WTC11 (cell line): Measurements from ENCODE around the gene RNF2. TPM values are rescaled to one million over a fixed set of nuclear protein-coding genes. Genes with fewer than 3 reads are reported as not detected.

Source experiments
- ATAC-seq: fragments of 200-7000 bp; cut with Tn5 transposase; 2 replicates; pipeline ENCODE4 v1.10.0; 2021; ENCODE audit warnings: mild to moderate bottlenecking, moderate library complexity
- CTCF ChIA-PET: fragments of 300-600 bp; sonication (Branson Sonifier 250); formaldehyde crosslinking; loops from one replicate; lab custom pipeline; 2021; ENCODE audit warnings: antibody characterized with exemption; lab: Charles Lee
- POLR2A ChIA-PET: fragments of 350-600 bp; sonication (Branson Sonifier 250); formaldehyde crosslinking; loops from one replicate; lab custom pipeline; 2021; ENCODE audit warnings: antibody characterized with exemption; lab: Charles Lee
- DNase-seq: peaks from one replicate; pipeline ENCODE4 v3.0.0; 2021; ENCODE audit warnings: low spot score
- H3K27ac Mint-ChIP-seq: 2 replicates; pipeline ENCODE4 v1.8.0; 2021; ENCODE audit warnings: mixed read lengths
- H3K27me3 Mint-ChIP-seq: 2 replicates; pipeline ENCODE4 v1.8.0; 2021; ENCODE audit warnings: low read depth, mild to moderate bottlenecking, moderate library complexity, mixed read lengths
- H3K36me3 Mint-ChIP-seq: 2 replicates; pipeline ENCODE4 v1.8.0; 2021; ENCODE audit warnings: mixed read lengths
- H3K4me1 Mint-ChIP-seq: 2 replicates; pipeline ENCODE4 v1.8.0; 2022; ENCODE audit warnings: mixed read lengths
- H3K4me3 Mint-ChIP-seq: 2 replicates; pipeline ENCODE4 v1.8.0; 2021; ENCODE audit warnings: mild to moderate bottlenecking, moderate library complexity, mixed read lengths
- H3K9me3 Mint-ChIP-seq: 2 replicates; pipeline ENCODE4 v1.8.0; 2021; ENCODE audit warnings: mixed read lengths
- HMGA2 ChIP-seq: fragments of 250-450 bp; sonication (Bioruptor Pico); IDR thresholded peaks from 2 replicates; pipeline ENCODE4 v1.4.0; 2021; ENCODE audit warnings: mild to moderate bottlenecking, moderate library complexity
- IRF2 ChIP-seq: sonication (generic); formaldehyde crosslinking; IDR thresholded peaks from 2 replicates; pipeline ENCODE4 v1.8.0; 2022; ENCODE audit warnings: low read depth, missing genetic modification reagents, borderline replicate concordance
- JAZF1 ChIP-seq: fragments of 250-450 bp; sonication (Bioruptor Pico); IDR thresholded peaks from 2 replicates; pipeline ENCODE4 v1.9.0; 2021; ENCODE audit warnings: moderate library complexity, mild to moderate bottlenecking, inconsistent platforms
- NFE2L1 ChIP-seq: sonication (generic); formaldehyde crosslinking; IDR thresholded peaks from 2 replicates; pipeline ENCODE4 v1.8.1; 2023; ENCODE audit warnings: missing genetic modification reagents
- NR1H2 ChIP-seq: sonication (generic); formaldehyde crosslinking; IDR thresholded peaks from 2 replicates; pipeline ENCODE4 v1.9.0; 2021; ENCODE audit warnings: mild to moderate bottlenecking, moderate library complexity, missing genetic modification reagents
- NR2C2 ChIP-seq: sonication (generic); formaldehyde crosslinking; IDR thresholded peaks from 2 replicates; pipeline ENCODE4 v1.8.0; 2022; ENCODE audit warnings: mild to moderate bottlenecking, missing genetic modification reagents
- SP1 ChIP-seq: sonication (generic); formaldehyde crosslinking; conservative IDR thresholded peaks from 2 replicates; pipeline ENCODE4 v1.8.1; 2022; ENCODE audit warnings: missing genetic modification reagents
- TEAD4 ChIP-seq: sonication (generic); formaldehyde crosslinking; IDR thresholded peaks from 2 replicates; pipeline ENCODE4 v1.8.0; 2022; ENCODE audit warnings: mild to moderate bottlenecking, missing genetic modification reagents
- ZNF423 ChIP-seq: fragments of 250-450 bp; sonication (Bioruptor Pico); IDR thresholded peaks from 2 replicates; pipeline ENCODE4 v2.1.2; 2022; ENCODE audit warnings: mild to moderate bottlenecking, moderate library complexity
- total RNA-seq: library from RNA; stranded (reverse); gene quantifications from 3 replicates; pipeline ENCODE4 v1.2.3, GENCODE V29; 2021
- TF ChIP-seq, protein P1 (sequence below): fragments of 200-600 bp; IDR thresholded peaks from 2 replicates; pipeline ENCODE4 v1.8.0; 2022; ENCODE audit warnings: antibody characterized with exemption
- TF ChIP-seq, protein P2 (sequence below): sonication (generic); formaldehyde crosslinking; IDR thresholded peaks from 2 replicates; pipeline ENCODE4 v1.8.1; 2023; ENCODE audit warnings: mild to moderate bottlenecking, missing genetic modification reagents
- TF ChIP-seq, protein P3 (sequence below): fragments of 250-450 bp; sonication (Bioruptor Pico); IDR thresholded peaks from 2 replicates; pipeline ENCODE4 v1.8.0; 2021; ENCODE audit warnings: mild to moderate bottlenecking
- TF ChIP-seq, protein P4 (sequence below): sonication (generic); formaldehyde crosslinking; IDR thresholded peaks from 2 replicates; pipeline ENCODE4 v1.8.1; 2022; ENCODE audit warnings: missing genetic modification reagents, borderline replicate concordance
- TF ChIP-seq, protein P5 (sequence below): sonication (generic); formaldehyde crosslinking; IDR thresholded peaks from 2 replicates; pipeline ENCODE4 v1.8.1; 2023; ENCODE audit warnings: mild to moderate bottlenecking, missing genetic modification reagents, borderline replicate concordance
- TF ChIP-seq, protein P6 (sequence below): sonication (generic); formaldehyde crosslinking; IDR thresholded peaks from 2 replicates; pipeline ENCODE4 v1.8.1; 2023; ENCODE audit warnings: mild to moderate bottlenecking, missing genetic modification reagents, moderate library complexity
- TF ChIP-seq, protein P7 (sequence below): sonication (generic); formaldehyde crosslinking; IDR thresholded peaks from 2 replicates; pipeline ENCODE4 v1.8.0; 2022; ENCODE audit warnings: mild to moderate bottlenecking, missing genetic modification reagents

Gene RNF2
- total RNA-seq, 1 experiment from 2014 or later = 37.3 TPM

DNA sequence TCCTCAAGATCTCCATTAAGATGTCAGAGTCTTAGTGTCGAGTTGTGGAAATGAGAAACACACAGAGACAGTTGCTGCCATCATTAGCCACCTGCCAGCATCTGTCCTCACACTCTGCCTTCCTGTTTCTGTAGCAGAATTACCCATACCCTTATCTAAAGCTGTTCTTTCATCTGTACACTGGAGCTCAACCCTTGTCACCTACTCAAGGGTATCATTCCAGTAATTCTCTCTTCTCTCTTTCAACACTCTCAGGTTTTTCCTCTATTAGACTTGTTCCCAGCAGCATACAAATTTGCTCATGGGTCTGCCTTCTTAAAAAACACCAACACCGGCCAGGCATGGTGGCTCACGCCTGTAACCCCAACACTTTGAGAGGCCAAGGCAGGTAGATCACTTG lies 27.4 kb upstream of the RNF2 start:
- no peak for DNase-seq
- H3K36me3 Mint-ChIP-seq = no peaks in the 10 kb centered on the region
- TF ChIP-seq HMGA2 (CRISPR knock-in tag) (no peak), JAZF1 (CRISPR knock-in tag) (no peak), NFE2L1 (CRISPR knock-in tag) (no peak), NR1H2 (CRISPR knock-in tag) (no peak), TEAD4 (no peak), IRF2 (CRISPR knock-in tag) (no peak), SP1 (CRISPR knock-in tag) (no peak), NR2C2 (no peak), ZNF423 (CRISPR knock-in tag) (no peak)
- TF ChIP-seq, protein P1, sequence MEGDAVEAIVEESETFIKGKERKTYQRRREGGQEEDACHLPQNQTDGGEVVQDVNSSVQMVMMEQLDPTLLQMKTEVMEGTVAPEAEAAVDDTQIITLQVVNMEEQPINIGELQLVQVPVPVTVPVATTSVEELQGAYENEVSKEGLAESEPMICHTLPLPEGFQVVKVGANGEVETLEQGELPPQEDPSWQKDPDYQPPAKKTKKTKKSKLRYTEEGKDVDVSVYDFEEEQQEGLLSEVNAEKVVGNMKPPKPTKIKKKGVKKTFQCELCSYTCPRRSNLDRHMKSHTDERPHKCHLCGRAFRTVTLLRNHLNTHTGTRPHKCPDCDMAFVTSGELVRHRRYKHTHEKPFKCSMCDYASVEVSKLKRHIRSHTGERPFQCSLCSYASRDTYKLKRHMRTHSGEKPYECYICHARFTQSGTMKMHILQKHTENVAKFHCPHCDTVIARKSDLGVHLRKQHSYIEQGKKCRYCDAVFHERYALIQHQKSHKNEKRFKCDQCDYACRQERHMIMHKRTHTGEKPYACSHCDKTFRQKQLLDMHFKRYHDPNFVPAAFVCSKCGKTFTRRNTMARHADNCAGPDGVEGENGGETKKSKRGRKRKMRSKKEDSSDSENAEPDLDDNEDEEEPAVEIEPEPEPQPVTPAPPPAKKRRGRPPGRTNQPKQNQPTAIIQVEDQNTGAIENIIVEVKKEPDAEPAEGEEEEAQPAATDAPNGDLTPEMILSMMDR = no peak
- TF ChIP-seq, protein P2, sequence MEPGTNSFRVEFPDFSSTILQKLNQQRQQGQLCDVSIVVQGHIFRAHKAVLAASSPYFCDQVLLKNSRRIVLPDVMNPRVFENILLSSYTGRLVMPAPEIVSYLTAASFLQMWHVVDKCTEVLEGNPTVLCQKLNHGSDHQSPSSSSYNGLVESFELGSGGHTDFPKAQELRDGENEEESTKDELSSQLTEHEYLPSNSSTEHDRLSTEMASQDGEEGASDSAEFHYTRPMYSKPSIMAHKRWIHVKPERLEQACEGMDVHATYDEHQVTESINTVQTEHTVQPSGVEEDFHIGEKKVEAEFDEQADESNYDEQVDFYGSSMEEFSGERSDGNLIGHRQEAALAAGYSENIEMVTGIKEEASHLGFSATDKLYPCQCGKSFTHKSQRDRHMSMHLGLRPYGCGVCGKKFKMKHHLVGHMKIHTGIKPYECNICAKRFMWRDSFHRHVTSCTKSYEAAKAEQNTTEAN = no peak
- TF ChIP-seq, protein P3, sequence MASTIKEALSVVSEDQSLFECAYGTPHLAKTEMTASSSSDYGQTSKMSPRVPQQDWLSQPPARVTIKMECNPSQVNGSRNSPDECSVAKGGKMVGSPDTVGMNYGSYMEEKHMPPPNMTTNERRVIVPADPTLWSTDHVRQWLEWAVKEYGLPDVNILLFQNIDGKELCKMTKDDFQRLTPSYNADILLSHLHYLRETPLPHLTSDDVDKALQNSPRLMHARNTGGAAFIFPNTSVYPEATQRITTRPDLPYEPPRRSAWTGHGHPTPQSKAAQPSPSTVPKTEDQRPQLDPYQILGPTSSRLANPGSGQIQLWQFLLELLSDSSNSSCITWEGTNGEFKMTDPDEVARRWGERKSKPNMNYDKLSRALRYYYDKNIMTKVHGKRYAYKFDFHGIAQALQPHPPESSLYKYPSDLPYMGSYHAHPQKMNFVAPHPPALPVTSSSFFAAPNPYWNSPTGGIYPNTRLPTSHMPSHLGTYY (CRISPR knock-in tag) = no peak
- TF ChIP-seq, protein P4, sequence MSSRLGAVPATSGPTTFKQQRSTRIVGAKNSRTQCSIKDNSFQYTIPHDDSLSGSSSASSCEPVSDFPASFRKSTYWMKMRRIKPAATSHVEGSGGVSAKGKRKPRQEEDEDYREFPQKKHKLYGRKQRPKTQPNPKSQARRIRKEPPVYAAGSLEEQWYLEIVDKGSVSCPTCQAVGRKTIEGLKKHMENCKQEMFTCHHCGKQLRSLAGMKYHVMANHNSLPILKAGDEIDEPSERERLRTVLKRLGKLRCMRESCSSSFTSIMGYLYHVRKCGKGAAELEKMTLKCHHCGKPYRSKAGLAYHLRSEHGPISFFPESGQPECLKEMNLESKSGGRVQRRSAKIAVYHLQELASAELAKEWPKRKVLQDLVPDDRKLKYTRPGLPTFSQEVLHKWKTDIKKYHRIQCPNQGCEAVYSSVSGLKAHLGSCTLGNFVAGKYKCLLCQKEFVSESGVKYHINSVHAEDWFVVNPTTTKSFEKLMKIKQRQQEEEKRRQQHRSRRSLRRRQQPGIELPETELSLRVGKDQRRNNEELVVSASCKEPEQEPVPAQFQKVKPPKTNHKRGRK (CRISPR knock-in tag) = no peak
- TF ChIP-seq, protein P5, sequence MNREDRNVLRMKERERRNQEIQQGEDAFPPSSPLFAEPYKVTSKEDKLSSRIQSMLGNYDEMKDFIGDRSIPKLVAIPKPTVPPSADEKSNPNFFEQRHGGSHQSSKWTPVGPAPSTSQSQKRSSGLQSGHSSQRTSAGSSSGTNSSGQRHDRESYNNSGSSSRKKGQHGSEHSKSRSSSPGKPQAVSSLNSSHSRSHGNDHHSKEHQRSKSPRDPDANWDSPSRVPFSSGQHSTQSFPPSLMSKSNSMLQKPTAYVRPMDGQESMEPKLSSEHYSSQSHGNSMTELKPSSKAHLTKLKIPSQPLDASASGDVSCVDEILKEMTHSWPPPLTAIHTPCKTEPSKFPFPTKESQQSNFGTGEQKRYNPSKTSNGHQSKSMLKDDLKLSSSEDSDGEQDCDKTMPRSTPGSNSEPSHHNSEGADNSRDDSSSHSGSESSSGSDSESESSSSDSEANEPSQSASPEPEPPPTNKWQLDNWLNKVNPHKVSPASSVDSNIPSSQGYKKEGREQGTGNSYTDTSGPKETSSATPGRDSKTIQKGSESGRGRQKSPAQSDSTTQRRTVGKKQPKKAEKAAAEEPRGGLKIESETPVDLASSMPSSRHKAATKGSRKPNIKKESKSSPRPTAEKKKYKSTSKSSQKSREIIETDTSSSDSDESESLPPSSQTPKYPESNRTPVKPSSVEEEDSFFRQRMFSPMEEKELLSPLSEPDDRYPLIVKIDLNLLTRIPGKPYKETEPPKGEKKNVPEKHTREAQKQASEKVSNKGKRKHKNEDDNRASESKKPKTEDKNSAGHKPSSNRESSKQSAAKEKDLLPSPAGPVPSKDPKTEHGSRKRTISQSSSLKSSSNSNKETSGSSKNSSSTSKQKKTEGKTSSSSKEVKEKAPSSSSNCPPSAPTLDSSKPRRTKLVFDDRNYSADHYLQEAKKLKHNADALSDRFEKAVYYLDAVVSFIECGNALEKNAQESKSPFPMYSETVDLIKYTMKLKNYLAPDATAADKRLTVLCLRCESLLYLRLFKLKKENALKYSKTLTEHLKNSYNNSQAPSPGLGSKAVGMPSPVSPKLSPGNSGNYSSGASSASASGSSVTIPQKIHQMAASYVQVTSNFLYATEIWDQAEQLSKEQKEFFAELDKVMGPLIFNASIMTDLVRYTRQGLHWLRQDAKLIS (CRISPR knock-in tag) = no peak
- TF ChIP-seq, protein P6, sequence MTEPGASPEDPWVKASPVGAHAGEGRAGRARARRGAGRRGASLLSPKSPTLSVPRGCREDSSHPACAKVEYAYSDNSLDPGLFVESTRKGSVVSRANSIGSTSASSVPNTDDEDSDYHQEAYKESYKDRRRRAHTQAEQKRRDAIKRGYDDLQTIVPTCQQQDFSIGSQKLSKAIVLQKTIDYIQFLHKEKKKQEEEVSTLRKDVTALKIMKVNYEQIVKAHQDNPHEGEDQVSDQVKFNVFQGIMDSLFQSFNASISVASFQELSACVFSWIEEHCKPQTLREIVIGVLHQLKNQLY (CRISPR knock-in tag) = no peak
- TF ChIP-seq, protein P7, sequence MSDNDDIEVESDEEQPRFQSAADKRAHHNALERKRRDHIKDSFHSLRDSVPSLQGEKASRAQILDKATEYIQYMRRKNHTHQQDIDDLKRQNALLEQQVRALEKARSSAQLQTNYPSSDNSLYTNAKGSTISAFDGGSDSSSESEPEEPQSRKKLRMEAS (CRISPR knock-in tag) = no peak
- no peak overlapping the region for H3K4me3 Mint-ChIP-seq
- H3K9me3 Mint-ChIP-seq = no peaks in the 10 kb centered on the region
- no peaks in the 10 kb centered on the region; the same call in 1 of the 2 replicates for H3K27me3 Mint-ChIP-seq
- CTCF ChIA-PET = no interaction called here
- no peak for ATAC-seq
- POLR2A ChIA-PET = no interaction called here
- no peak overlapping the region for H3K27ac Mint-ChIP-seq
- peaks cover 7% of the 10 kb centered on the region; the same call in 1 of the 2 replicates for H3K4me1 Mint-ChIP-seq
